Measurements from ENCODE around the gene CDK5R2. TPM values are rescaled to one million over a fixed set of nuclear protein-coding genes. Genes with fewer than 3 reads are reported as not detected.
"Not testable (repeated sequence)": the region's sequence is repeated elsewhere in the genome, so short reads cannot be mapped to it uniquely, and the experiment has no call there.

Gene CDK5R2
- total RNA-seq: not detected

DNA sequence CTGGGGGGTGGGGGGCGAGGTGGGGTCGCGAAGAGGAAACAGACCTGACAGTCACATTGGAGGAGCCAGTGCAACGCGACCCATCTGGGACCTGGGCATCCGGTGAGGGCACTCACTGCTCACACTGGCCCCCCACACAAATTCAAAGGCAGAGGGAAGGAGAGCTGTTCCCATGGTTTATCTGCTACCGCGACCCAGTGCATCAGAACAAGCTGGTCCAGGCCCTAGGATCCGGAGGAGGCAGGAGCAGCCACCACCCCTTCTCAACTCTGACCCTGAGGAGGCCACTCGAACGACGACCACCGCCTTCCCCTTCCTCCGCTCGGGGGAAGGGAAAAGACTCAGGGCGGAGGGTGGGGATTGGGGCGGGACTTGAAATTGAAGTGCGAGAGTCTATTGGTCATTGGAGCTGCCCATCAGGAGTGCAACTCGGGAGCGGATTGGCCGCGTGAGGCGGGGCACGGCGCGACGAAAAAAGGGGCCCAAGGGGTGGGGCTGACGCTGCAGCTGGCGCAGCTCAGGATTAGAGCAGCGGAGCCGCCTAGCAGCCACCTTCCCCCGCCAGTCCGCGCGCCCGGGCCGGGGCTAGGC, at the start of gene CDK5R2:
CDK5R2 (plus strand) TSS at position 526 of the 591 bp plus-strand sequence. CDS start 155 bp downstream, outside the sequence.
- ChIA-PET POLR2A (interaction anchor here (0.6 kb wide), 1 partner anchor 237 kb away, joined by 3 read pairs; no protein-coding TSS in a partner anchor), CTCF (interaction anchor here (1.3 to 2.1 kb wide), 3 partner anchors 36 to 83 kb away, joined by 3 to 6 read pairs (median 5); no protein-coding TSS in a partner anchor)

DNA sequence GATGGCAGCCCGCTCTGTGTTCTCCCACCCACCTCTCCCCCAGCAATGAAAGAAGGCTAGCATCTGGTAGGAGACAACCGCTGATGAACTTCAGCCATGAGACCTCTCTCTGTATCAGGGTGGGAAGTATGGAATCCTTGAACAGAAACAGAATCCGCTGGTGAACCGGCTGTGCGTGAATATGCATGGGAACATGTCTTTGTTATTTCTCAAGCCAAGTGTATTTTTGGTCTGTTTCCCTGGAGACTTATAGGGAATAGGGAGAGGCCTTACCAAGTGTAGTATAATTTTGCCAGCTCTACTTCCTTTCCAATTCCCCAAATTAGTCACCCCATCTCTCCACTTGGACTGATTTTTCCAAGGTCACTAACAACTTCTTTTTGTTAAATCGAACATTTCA, 48.7 kb upstream of the CDK5R2 start:
- ChIA-PET POLR2A (interaction anchor here (0.5 kb wide), 1 partner anchor 319 kb away, joined by 3 read pairs; the partner anchor contains the start of genes ANKZF1 and ATG9A), CTCF (interaction anchor here (0.8 to 1.2 kb wide), 5 partner anchors 13 to 119 kb away, joined by 3 to 7 read pairs (median 3); no protein-coding TSS in a partner anchor)

DNA sequence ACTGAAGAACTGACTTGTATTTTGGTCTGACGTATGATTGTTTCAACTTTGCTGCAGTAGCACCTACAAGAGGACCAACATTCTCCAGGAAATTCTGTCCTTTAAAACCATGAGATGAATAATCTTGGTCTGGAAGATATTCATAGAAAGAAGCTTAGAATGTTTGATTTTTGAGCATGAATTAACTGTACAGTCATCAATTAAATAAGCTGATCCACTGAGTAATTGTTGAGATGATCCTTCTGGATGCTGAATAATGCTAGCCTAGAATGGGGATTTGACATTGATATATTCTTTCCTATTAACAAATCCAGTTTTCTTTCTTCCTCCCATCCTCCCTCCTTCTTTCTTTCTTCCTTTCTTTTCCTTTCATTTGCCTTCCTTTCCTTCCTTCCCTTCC, 39.0 kb upstream of the CDK5R2 start:
- POLR2A ChIA-PET: no interaction called here
- CTCF ChIA-PET: interaction anchor here (1.1 kb wide), 1 partner anchor 65 kb away, joined by 3 read pairs; no protein-coding TSS in a partner anchor

DNA sequence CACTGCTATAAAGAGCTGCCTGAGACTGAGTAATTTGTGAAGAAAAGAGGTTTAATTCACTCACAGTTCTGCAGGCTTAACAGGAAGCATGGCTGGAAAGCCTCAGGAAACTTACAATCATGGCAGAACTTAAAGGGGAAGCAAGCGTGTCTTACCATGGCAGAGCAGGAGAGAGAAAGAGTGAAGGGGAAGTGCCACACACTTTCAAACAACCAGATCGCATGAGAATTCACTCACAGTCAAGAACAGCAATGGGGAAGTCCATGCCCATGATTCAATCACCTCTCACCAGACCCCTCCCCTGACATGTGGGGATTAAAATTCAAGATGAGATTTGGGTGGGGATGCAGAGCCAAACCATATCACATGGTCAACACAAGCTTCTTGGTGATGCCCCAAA, 34.7 kb upstream of the CDK5R2 start:
- POLR2A ChIA-PET: no interaction called here
- CTCF ChIA-PET: no interaction called here

DNA sequence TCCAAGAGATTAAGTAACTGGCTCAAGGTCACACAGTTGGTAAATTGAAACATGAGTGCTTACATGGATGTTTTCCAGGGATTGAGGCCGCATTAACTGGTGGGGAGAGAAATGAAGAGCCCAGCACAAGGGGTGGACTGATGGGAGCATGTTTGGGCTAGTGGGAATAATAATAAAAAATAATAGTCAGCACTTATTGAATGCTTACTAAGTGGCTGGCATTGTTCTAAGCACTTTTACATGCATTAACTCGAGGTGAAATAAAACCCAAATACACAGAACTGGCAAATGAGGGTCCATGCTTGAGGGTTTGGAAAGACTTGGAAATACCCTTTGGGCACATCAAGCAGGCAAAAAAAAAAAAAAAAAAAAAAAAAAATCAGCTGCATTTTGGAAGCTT, 34.0 kb upstream of the CDK5R2 start:
- POLR2A ChIA-PET: no interaction called here
- CTCF ChIA-PET: interaction anchor here (1.3 kb wide), 1 partner anchor 55 kb away, joined by 8 read pairs; no protein-coding TSS in a partner anchor

DNA sequence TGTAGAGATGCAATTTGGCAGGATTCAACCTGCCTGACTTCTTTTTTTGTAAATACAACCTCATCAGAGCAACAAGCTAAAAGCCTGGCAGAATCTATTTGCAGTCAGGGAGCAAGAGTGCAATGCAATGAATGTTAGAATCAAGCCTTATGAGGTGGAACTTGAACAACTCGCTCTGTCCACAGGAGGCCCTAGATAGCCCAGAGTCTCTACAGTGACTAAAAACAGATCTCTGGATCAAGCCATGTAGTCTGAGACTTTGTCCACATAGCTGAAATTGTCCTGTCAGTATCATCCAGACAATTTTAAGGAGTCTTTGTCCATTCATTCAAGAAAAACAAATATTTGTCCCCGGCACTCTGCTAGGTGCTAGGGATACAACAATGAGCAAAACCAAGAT, 32.0 kb upstream of the CDK5R2 start:
- CTCF ChIA-PET: no interaction called here
- POLR2A ChIA-PET: no interaction called here

DNA sequence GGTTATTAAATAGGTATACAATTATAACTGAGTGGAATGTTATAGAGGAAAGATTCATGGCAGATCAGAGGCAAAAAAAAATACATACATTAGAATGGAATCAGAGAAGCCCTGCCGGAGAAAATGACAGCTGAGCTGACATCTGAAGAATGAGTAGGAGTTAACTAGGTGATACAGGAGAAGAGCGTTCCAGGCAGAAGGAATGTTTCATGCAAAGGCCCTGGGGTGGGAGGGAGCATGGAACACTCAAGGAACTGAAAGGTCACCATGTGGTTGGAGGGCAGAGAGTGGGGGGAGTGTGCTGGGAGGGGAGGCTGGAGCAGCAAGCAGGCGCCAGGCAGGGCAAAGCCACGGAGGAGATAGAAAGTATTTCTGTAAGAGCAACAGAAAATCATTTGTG, 31.6 kb upstream of the CDK5R2 start:
- CTCF ChIA-PET: no interaction called here
- POLR2A ChIA-PET: no interaction called here

DNA sequence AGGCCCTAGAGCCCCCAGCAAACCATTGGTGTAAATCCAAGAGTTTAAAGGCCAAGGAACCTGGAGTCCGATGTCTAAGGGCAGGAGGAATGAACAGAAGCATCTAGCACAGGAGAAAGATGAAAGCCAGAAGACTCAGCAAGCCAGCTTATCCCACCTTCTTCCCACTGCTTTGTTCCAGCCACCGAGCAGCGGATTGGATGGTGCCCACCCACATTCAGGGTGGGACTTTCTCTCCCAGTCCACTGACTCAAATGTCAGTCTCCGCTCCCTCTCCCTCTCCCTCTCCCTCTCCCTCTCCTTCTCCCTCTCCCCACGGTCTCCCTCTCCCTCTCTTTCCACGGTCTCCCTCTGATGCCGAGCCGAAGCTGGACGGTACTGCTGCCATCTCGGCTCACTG, 29.0 kb upstream of the CDK5R2 start:
- CTCF ChIA-PET, POLR2A ChIA-PET: not testable (repeated sequence)

DNA sequence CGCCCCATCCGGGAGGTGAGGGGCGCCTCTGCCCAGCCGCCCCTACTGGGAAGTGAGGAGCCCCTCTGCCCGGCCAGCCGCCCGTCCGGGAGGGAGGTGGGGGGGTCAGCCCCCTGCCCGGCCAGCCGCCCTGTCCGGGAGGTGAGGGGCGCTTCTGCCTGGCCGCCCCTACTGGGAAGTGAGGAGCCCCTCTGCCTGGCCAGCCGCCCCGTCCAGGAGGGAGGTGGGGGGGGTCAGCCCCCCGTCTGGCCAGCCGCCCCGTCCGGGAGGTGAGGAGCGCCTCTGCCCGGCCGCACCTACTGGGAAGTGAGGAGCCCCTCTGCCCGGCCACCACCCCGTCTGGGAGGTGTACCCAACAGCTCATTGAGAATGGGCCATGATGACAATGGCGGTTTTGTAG, 27.7 kb upstream of the CDK5R2 start:
- POLR2A ChIA-PET, CTCF ChIA-PET: not testable (repeated sequence)

DNA sequence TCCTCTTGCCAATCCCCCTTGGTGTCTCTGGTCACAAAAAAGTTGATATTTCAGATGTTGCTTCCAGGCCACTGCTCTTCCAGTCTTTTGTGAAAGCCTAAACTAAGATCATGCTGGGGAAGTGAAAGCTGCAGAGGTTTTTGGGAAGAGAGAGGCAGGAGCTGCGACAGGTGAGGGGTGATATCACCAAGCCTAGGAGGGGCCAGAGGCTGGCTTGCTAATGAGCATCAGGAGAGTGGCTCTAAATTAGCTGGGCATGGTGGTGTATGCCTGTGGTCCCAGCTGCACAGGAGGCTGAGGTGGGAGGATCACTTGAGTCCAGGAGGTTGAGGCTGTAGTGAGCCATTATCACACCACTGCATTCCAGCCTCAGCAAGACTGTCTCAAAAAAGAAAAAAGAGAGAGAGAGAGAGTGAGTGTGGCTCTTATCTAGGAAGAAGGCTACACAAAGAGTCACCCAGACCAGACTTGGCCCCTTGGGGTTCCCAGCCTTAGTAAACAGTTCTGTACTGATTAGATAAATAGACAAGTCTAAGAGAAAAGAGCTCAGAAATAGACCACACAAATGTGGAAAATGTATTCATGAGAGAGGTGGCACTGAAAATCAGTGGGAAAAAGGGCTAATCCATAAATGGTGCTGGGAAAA, 14.6 kb upstream of the CDK5R2 start:
- ChIA-PET POLR2A (no interaction called here), CTCF (interaction anchor here (0.7 kb wide), 1 partner anchor 10 kb away, joined by 3 read pairs; no protein-coding TSS in a partner anchor)

DNA sequence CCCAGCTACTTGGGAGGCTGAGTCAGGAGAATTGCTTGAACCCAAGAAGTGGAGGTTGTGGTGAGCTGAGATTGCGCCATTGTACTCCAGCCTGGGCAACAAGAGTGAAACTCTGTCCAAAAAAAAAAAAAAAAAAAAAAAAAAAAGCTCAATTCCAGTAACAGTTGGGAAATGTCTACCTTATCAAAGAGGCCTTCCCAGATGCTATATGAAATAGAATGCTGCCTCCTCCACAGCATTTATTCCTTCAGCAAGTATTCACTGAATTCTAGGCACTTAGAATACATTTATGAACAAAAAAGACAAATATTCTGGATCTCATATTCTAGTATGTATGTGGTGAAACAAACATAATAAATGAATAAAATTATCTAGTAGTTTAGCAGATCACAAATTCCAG, 12.8 kb upstream of the CDK5R2 start:
- CTCF ChIA-PET: no interaction called here
- POLR2A ChIA-PET: interaction anchor here (0.6 kb wide), 2 partner anchors 190 to 374 kb away, joined by 4 read pairs; no protein-coding TSS in a partner anchor

DNA sequence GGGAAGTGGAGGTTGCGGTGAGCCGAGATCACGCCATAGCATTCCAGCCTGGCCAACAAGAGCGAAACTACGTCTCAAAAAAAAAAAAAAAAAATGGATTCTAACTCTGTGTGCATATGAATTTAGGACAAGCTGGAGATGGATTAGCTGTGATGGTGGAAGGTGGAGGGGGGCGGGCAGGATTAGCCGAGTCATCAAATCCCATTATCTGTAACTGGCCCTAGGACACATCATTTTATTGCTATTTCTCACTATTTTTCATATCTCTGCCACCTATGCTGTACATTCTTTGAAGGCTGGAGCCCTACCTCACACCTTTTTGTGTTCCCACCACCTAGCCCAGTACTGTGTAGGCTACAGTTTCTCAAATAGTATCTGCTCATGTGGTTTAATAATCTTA, 7.3 kb upstream of the CDK5R2 start:
- ChIA-PET POLR2A (no interaction called here), CTCF (no interaction called here)

DNA sequence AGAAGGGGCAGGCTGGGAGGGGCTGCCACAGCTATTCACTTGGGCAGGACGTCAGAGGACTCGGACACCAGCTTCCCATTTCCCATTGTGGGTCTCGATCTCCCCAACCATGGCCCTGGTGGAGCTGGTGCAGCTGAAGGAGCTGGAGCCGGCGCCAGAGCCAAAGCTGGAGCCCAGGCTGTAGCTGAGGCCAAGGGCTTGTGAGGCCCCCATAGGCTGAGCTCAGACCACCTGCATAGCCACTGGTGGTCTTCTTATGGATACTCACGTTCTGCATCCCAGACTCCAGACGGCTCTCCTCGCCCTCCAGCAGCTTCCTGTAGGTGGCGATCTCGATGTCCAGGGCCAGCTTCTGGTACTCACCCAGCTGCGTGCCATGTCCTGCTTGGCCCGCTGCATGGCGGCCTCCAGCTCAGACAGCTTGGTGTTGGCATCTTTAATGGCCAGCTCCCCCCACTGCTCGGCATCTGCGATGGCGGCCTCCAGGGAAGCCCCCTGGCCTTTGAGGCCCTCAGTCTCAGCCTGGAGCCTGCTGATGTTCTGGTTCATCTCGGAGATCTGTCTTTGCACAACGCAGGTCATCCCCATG, 6.0 kb upstream of the CDK5R2 start:
- POLR2A ChIA-PET: interaction anchor here (0.7 kb wide), 1 partner anchor 697 kb away, joined by 5 read pairs; no protein-coding TSS in a partner anchor

DNA sequence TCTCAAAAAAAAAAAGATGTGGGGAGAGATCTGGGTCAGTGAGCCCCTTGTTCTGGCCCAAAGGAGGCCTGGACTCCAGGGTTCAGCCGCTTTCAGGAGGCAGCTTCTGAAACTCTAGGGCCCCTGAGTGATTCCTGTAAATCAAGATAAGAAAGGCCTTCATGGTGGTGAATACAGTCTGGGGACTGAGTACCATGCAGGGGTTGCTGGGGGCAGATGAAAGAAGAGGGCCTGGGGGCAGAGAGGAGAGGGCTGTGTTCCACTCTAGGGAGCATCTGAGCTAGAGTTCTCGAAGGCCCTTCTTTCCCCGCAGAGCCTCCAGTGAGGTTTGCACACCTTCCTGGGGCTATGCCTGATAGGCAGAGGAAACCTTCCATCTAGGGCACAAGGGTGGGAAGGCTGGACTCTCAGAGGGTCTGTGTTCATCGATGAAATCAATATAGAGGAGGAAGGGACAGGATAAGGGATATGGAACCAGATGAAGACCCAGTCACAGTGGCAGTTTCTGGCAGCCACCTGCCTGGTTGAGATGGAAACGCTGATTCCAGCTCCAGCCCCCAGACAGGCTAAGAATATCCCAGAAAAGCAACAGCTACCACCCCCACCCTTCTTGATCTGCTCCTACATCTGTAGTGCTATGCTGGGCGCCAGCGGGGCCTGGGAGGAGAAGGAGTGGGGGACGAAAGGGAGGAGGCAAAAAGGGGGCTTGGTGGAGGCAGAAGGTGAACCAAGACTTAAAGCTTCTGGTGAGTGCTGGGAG, 4.7 kb upstream of the CDK5R2 start:
- CTCF ChIA-PET: interaction anchor here (1.0 to 1.6 kb wide), 2 partner anchors 10 to 25 kb away, joined by 3 to 4 read pairs; no protein-coding TSS in a partner anchor
- POLR2A ChIA-PET: no interaction called here

More for the DNA sequence above, 6.0 kb upstream of the CDK5R2 start:
- CTCF ChIA-PET: interaction anchor here (0.6 to 1.6 kb wide), 3 partner anchors 27 to 57 kb away, joined by 3 to 4 read pairs (median 4); no protein-coding TSS in a partner anchor

DNA sequence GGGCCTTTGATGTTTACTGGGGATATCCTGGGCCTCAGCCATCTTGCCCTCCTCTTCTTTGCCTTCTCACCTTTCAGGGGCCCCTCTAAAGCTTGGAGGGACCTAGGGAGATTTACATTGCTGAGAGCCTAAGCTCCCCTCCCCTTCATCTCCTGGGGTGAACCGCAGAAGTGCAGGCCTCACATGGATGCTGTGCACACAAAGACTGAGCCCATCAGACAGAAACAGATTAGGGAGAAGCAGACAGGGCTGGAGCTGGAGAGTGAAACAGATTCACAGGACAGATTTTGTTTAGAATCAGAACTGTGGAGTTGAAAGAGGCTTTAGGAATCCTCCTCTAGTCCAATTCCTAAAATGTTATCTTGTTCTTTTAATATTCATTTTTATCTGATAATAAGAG, 3.4 kb upstream of the CDK5R2 start:
- CTCF ChIA-PET: no interaction called here
- POLR2A ChIA-PET: no interaction called here

DNA sequence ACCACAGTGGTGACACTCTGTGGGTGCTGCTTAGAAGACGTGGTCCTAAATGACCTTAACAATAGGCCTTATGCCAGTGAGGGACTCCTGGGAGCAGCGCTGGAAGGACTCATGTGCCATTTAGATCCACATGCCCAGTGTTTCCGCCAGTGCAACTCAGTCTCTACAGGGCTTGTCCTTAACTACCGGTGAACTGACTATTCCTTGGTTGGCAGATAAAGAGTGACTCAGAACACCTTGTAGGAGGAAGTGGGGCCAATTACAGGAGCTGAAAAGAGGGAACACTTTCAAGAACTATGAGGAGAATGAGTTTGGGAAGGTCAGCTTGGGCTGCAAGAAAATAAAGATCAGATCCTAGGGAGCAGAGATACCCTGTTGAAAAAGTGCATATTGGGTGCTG, 1.8 kb upstream of the CDK5R2 start:
- ChIA-PET POLR2A (interaction anchor here (0.6 kb wide), 1 partner anchor 45 kb away, joined by 3 read pairs; no protein-coding TSS in a partner anchor), CTCF (interaction anchor here (0.9 to 2.1 kb wide), 2 partner anchors 23 to 72 kb away, joined by 3 to 9 read pairs; no protein-coding TSS in a partner anchor)

DNA sequence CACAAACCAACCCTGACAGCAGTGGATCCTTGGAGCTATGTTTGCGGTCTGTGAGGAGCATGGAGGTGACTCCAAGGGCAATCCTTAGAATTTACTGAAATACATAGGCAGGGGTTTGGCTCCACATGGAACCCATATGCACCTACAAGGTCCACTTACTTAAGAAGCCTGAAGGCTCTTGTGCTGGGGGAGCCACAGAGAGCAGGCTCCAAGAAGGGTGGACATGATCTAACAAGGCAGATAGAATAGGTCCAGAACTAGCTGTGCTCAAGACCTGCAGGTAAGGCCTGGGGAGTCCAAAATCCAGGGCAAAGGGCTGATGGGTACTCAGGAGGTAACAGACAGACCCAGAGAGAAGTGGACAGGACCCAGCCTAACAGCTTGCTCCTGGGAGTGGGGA, 1.2 kb upstream of the CDK5R2 start:
- ChIA-PET POLR2A (interaction anchor here (0.6 kb wide), 1 partner anchor 540 kb away, joined by 3 read pairs; the partner anchor contains the start of gene GMPPA), CTCF (interaction anchor here (0.9 to 2.1 kb wide), 4 partner anchors 23 to 82 kb away, joined by 3 to 9 read pairs (median 4); no protein-coding TSS in a partner anchor)

DNA sequence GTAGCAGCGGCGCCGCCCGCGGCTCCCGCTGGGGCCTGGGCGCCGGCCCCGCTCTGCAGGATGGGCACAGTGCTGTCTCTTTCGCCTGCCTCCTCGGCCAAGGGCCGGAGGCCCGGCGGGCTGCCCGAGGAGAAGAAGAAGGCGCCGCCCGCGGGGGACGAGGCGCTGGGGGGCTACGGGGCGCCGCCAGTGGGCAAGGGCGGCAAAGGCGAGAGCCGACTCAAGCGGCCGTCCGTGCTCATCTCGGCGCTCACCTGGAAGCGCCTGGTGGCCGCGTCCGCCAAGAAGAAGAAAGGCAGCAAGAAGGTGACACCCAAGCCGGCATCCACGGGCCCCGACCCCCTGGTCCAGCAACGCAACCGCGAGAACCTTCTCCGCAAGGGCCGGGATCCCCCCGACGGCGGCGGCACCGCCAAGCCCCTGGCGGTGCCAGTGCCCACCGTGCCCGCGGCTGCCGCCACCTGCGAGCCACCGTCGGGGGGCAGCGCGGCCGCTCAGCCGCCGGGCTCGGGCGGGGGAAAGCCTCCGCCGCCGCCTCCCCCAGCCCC, 369 bp downstream of the CDK5R2 start:
- CTCF ChIA-PET: interaction anchor here (1.3 to 2.1 kb wide), 2 partner anchors 35 to 61 kb away, joined by 3 to 6 read pairs; no protein-coding TSS in a partner anchor
- POLR2A ChIA-PET: interaction anchor here (0.6 kb wide), 1 partner anchor 238 kb away, joined by 3 read pairs; no protein-coding TSS in a partner anchor
